ENCODE measurements around the gene MINK1.

The MINK1 gene

DNA sequence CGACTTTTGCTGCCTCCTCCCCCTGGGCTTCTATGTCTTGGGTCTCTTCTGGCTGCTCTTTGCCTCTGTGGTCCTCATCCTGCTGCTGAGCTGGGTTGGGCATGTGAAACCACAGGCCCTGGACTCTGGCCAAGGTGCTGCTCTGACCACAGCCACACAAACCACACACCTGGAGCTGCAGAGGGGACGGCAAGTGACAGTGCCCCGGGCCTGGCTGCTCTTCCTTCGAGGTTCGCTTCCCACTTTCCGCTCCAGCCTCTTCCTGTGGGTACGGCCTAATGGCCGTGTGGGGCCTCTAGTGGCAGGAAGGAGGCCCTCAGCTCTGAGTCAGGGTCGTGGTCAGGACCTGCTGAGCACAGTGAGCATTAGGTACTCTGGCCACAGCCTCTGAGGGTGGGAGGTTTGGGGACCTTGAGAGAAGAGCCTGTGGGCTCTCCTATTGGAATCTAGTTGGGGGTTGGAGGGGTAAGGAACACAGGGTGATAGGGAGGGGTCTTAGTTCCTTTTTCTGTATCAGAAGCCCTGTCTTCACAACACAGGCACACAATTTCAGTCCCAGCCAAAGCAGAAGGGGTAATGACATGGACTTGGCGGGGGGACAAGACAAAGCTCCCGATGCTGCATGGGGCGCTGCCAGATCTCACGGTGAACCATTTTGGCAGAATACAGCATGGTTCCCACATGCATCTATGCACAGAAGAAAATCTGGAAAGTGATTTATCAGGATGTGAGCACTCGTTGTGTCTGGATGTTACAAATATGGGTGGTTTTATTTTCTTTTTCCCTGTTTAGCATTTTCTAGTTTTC, 101.2 kb downstream of the MINK1 start:
- in situ Hi-C loops (cut with MboI; ENCODE audit: low pct_unique_long_range_greater_than_20kb, low sequenced_read_pairs, unreplicated experiment) = no loop called here
- TF ChIP-seq, protein P1, sequence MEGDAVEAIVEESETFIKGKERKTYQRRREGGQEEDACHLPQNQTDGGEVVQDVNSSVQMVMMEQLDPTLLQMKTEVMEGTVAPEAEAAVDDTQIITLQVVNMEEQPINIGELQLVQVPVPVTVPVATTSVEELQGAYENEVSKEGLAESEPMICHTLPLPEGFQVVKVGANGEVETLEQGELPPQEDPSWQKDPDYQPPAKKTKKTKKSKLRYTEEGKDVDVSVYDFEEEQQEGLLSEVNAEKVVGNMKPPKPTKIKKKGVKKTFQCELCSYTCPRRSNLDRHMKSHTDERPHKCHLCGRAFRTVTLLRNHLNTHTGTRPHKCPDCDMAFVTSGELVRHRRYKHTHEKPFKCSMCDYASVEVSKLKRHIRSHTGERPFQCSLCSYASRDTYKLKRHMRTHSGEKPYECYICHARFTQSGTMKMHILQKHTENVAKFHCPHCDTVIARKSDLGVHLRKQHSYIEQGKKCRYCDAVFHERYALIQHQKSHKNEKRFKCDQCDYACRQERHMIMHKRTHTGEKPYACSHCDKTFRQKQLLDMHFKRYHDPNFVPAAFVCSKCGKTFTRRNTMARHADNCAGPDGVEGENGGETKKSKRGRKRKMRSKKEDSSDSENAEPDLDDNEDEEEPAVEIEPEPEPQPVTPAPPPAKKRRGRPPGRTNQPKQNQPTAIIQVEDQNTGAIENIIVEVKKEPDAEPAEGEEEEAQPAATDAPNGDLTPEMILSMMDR (IDR thresholded peaks at IDR 0.05; ENCODE audit: extremely low read depth, insufficient read depth, missing control alignments) = peak; percentile 35
- DNase-seq (ENCODE audit: low spot score) = peak; percentile 68

DNA sequence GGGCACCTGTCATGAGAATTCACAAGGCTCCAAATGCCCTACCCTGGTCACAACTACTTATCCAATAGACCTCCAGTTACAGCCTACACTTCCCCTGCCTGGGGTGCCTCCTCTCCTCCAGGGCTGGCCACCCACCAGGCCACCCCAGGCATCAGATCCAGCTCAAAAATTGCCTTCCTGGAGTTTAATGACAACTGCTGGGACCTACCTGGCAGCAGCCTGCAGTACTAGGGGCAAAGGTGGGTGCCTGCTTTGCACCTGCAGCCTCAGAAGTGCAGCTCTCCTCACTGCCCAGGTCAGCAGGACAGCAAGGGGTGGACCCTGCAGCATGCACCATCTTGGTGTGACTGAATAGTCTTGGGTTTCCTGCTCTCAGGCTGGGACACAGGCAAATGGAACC, 102.5 kb downstream of the MINK1 start:
- DNase-seq (ENCODE audit: low spot score) = peak; percentile 8
- TF ChIP-seq, protein P1 (IDR thresholded peaks at IDR 0.05; ENCODE audit: extremely low read depth, insufficient read depth, missing control alignments) = no peak
- in situ Hi-C loops (cut with MboI; ENCODE audit: low pct_unique_long_range_greater_than_20kb, low sequenced_read_pairs, unreplicated experiment) = no loop called here

DNA sequence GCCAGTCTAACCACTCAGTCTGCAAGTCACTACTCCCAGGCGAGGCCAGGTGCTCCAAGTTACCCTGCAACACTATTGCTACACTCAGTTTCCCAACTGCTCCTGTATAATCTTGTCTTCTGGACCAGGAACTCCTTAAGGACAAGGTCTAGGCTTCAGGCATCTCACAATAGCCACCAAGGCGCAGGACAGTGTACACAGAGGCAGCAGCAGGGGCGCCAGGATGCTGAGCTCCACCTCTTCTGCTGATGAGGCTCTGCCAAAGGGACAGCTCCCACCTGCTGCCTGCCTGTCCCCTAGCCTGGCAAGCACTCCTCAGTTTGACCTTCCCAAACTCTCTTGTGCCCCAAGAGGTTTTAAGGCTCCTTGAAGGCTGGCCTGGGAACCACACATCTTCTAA, 103.3 kb downstream of the MINK1 start:
- in situ Hi-C loops (cut with MboI; ENCODE audit: low pct_unique_long_range_greater_than_20kb, low sequenced_read_pairs, unreplicated experiment) = no loop called here
- TF ChIP-seq, protein P1 (IDR thresholded peaks at IDR 0.05; ENCODE audit: extremely low read depth, insufficient read depth, missing control alignments) = no peak

DNA sequence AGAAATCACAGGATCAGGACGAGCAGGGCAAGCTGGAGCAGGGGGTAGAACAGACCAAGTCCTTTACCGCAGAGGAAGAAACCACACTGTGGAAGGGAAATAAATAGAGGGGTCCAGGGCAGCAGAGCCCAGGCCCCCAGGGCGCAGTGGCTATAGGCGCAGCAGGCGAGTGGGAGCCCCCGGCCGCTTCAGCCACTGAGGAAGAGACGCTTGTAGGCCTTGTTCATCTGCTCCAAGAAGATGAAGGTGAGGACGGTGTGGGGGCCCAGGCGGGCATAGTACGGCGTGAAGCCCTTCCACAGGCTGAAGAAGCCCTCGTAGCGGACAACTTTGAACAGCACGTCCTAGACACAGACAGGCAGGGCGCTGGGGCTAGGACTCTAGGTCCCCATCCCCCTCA, 104.4 kb downstream of the MINK1 start:
- TF ChIP-seq, protein P1 (IDR thresholded peaks at IDR 0.05; ENCODE audit: extremely low read depth, insufficient read depth, missing control alignments) = no peak
- in situ Hi-C loops (cut with MboI; ENCODE audit: low pct_unique_long_range_greater_than_20kb, low sequenced_read_pairs, unreplicated experiment) = no loop called here
- no peak for DNase-seq (ENCODE audit: low spot score)

More for the DNA sequence above, 103.3 kb downstream of the MINK1 start:
- no peak for DNase-seq (ENCODE audit: low spot score)

DNA sequence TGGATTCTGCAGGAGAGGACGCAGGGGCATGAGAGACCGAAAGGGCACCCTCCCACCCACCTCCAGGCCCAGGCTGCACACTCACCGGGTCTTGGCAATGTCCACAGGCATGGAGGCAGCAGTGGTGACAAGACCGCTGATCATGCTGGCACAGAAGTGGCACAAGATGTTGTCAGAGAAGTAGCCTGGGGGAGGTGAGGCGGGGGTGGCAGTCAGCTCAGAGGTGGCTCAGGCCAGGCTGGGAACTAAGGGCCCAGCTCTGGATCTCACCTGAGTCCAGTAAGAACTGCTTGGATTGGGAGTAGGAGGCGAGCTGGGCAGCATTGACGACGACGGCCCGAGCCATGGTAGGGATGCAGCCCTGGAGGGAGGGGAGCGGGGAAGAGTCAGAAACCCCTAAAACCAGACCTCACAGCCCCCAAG, 104.9 kb downstream of the MINK1 start:
- TF ChIP-seq, protein P1 (IDR thresholded peaks at IDR 0.05; ENCODE audit: extremely low read depth, insufficient read depth, missing control alignments) = no peak
- in situ Hi-C loops (cut with MboI; ENCODE audit: low pct_unique_long_range_greater_than_20kb, low sequenced_read_pairs, unreplicated experiment) = no loop called here
- DNase-seq (ENCODE audit: low spot score) = peak; percentile 15

DNA sequence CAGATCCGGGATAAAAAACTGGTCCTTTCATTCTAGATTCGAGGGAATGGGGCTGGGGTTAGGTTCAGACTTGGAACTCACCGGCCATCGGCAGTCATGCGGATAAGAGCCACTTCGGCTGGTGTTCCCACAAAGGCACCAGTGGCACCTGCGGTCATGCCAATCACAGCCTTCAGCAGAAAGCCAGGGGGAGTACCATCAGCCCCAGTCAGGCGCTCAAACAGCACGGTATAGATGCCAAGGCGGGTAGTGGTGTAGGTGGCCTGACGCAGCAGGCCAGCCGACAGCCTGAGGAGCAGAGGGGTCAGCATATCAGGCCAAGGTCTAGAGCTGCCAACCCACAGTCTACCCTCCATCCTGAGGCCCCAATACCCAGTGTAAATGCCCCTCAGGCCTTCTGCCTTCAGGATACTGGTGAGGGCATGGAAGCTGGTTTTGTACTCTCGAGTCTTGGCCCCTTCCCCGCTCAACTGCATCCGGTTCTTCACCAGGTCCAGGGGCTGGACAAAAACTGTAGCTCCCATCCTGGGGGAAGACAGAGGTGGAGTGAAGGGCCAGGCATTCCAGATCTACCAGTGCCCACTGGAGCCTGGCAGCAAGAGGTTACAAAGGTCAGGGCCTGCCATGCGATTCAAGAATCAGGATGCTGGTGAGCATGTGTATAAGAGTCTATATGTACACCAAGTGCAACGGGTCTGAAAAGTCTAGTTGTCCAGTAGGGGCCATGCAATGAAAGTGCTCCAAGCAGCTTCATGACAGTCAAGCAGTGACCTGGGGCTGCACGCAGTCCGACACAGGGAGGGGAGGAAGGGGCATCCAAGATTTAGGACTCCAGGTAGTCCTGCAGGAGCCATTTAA, 105.8 kb downstream of the MINK1 start:
- TF ChIP-seq, protein P1 (IDR thresholded peaks at IDR 0.05; ENCODE audit: extremely low read depth, insufficient read depth, missing control alignments) = no peak
- in situ Hi-C loops (cut with MboI; ENCODE audit: low pct_unique_long_range_greater_than_20kb, low sequenced_read_pairs, unreplicated experiment) = no loop called here
- peak; percentile 45 for DNase-seq (ENCODE audit: low spot score)

Data from GM13977 (cell line).